GM19468 (cell line): Measurements from ENCODE around the gene ADSL.
"Not testable (repeated sequence)": the region's sequence is repeated elsewhere in the genome, so short reads cannot be mapped to it uniquely, and the experiment has no call there.

Experiments used
- ATAC-seq: cut with Tn5 transposase; IDR thresholded peaks from one replicate; pipeline ENCODE4 v1.9.1; 2021; ENCODE audit warnings: mild to moderate bottlenecking, moderate library complexity, moderate number of reproducible peaks; ENCODE audit not compliant: unreplicated experiment; ENCODE audit errors: extremely low read depth

Gene ADSL

GRCh38 chr22:40366068-40366467 is 19.8 kb downstream of the ADSL start:
- no peak for ATAC-seq

- no peak for ATAC-seq
Measured at GRCh38 chr22:40367342-40367741, 21.0 kb downstream of the ADSL start.

GRCh38 chr22:40368016-40368415 is 21.7 kb downstream of the ADSL start:
- ATAC-seq = no peak

GRCh38 chr22:40368836-40369235 is 22.5 kb downstream of the ADSL start:
- ATAC-seq = no peak

- ATAC-seq = no peak
Measured at GRCh38 chr22:40374567-40374966, 28.3 kb downstream of the ADSL start.

GRCh38 chr22:40376149-40376548 is 29.8 kb downstream of the ADSL start:
- no peak for ATAC-seq

- no peak for ATAC-seq
Measured at GRCh38 chr22:40377931-40378330, 31.6 kb downstream of the ADSL start.

GRCh38 chr22:40378448-40378847 is 32.1 kb downstream of the ADSL start:
- ATAC-seq = not testable (repeated sequence)

GRCh38 chr22:40381461-40381860 is 35.2 kb downstream of the ADSL start:
- no peak for ATAC-seq

GRCh38 chr22:40383905-40384304 is 37.6 kb downstream of the ADSL start:
- ATAC-seq = no peak

- ATAC-seq = no peak
Measured at GRCh38 chr22:40385036-40385782, 38.9 kb downstream of the ADSL start.

- no peak for ATAC-seq
Measured at GRCh38 chr22:40387746-40388145, 41.4 kb downstream of the ADSL start.

GRCh38 chr22:40388231-40388630 is 41.9 kb downstream of the ADSL start:
- ATAC-seq = no peak

- ATAC-seq = no peak
Measured at GRCh38 chr22:40391417-40391816, 45.1 kb downstream of the ADSL start.

- ATAC-seq = no peak
Measured at GRCh38 chr22:40392618-40393017, 46.3 kb downstream of the ADSL start.

- no peak for ATAC-seq
Measured at GRCh38 chr22:40394607-40395006, 48.3 kb downstream of the ADSL start.

GRCh38 chr22:40395607-40396006 is 49.3 kb downstream of the ADSL start:
- no peak for ATAC-seq

- no peak for ATAC-seq
Measured at GRCh38 chr22:40396882-40397281, 50.6 kb downstream of the ADSL start.

- no peak for ATAC-seq
Measured at GRCh38 chr22:40397396-40397795, 51.1 kb downstream of the ADSL start.

GRCh38 chr22:40399621-40400020 is 53.3 kb downstream of the ADSL start:
- no peak for ATAC-seq

- no peak for ATAC-seq
Measured at GRCh38 chr22:40400159-40400558, 53.9 kb downstream of the ADSL start.

GRCh38 chr22:40401532-40401931 is 55.2 kb downstream of the ADSL start:
- ATAC-seq = no peak
